Left lung (tissue), 10 donors: Measurements from ENCODE around the gene TNS3. TPM values are rescaled to one million over a fixed set of nuclear protein-coding genes. Genes with fewer than 3 reads are reported as not detected.

Experiments
- ATAC-seq: fragments of 200-7000 bp; cut with Tn5 transposase; one replicate; pipeline ENCODE4 v1.9.1; 2020; ENCODE audit warnings: moderate library complexity
- DNase-seq, 4 donors: peaks; one replicate each; pipeline ENCODE4 v3.0.0-alpha.2; 2013 to 2020
- H3K27ac ChIP-seq, 2 donors: fragments of 200-600 bp; sonication (generic) in 1 of 2; one replicate each; pipeline versions ENCODE4 v1.5.0 to v1.8.0; 2020 to 2021
- H3K27me3 ChIP-seq, 2 donors: fragments of 200-600 bp; sonication (generic) in 1 of 2; one replicate each; pipeline versions ENCODE4 v1.5.0 to v1.8.0; 2020 to 2021
- H3K36me3 ChIP-seq, 2 donors: fragments of 200-600 bp; sonication (generic) in 1 of 2; one replicate each; pipeline versions ENCODE4 v1.5.0 to v1.8.0; 2020 to 2021
- H3K4me1 ChIP-seq, 2 donors: fragments of 200-600 bp; one replicate each; pipeline ENCODE4 v1.8.0; 2021
- H3K4me3 ChIP-seq, 2 donors: fragments of 200-600 bp; sonication (generic) in 1 of 2; one replicate each; pipeline versions ENCODE4 v1.5.0 to v1.8.0; 2020 to 2021; ENCODE audit warnings: mild to moderate bottlenecking in 1 of 2
- H3K9me3 ChIP-seq, 2 donors: fragments of 200-600 bp; sonication (generic) in 1 of 2; one replicate each; pipeline versions ENCODE4 v1.5.0 to v1.8.0; 2020 to 2021
- CTCF ChIP-seq, 2 donors: fragments of 200-600 bp; sonication (generic) in 1 of 2; IDR thresholded peaks; one replicate each; pipeline versions ENCODE4 v1.5.0 to v1.8.0; 2021; ENCODE audit warnings: antibody characterized with exemption in 2 of 2
- intact Hi-C, 2 donors: fragments of 100-400 bp; cut with DNase I; formaldehyde crosslinking; loops; one replicate each; pipeline versions ENCODE4 v1.11.2 to v1.14.2; 2022
- polyA plus RNA-seq, 6 donors: library from polyadenylated mRNA; unstranded; fragments of 120-200 nt; gene quantifications; one replicate each; pipeline ENCODE4 v1.2.1, GENCODE V29; 2013; ENCODE audit not compliant: insufficient read length in 6 of 6
- total RNA-seq, 2 donors: library from RNA; stranded (reverse); fragmentation: NEBNext Ultra II Directional; extraction: Animal tissue kit (Norgen Biotek cat#: 25700); gene quantifications; one replicate each; pipeline ENCODE4 v1.2.1, GENCODE V29; 2021
- donor health status: DM: no; HTN: yes; CAD: no.
- donor health status: DM: no; HTN: no; CAD: no.

The TNS3 gene
- total and polyA plus RNA-seq, 8 donors, result 86.3 to 151 (median 97.8) TPM

- Histone ChIP-seq H3K36me3 (no peaks in the 10 kb centered on the region), H3K4me3 (no peak overlapping the region), H3K4me1 (peaks cover 0 to 10% of the 10 kb centered on the region in 2 donors), H3K27ac (no peak overlapping the region), H3K9me3 (no peaks in the 10 kb centered on the region), H3K27me3 (peaks cover 0 to 8% of the 10 kb centered on the region in 2 donors)
- ATAC-seq, result no peak
- intact Hi-C loops, result no loop called here
- no peak for DNase-seq
- no peak for TF ChIP-seq CTCF (IDR thresholded peaks at IDR 0.05)
These were observed 332.6 kb downstream of the TNS3 start for GRCh38 chr7:47249361-47249760.

GRCh38 chr7:47248797-47249196, 333.1 kb downstream of the TNS3 start:
- peaks cover 0 to 6% of the 10 kb centered on the region in 2 donors for H3K4me1 ChIP-seq
- no peaks in the 10 kb centered on the region for H3K9me3 ChIP-seq
- ATAC-seq (no peak), DNase-seq (no peak)
- H3K27ac ChIP-seq, result no peak overlapping the region
- H3K27me3 ChIP-seq, result peaks cover 0 to 2% of the 10 kb centered on the region in 2 donors
- intact Hi-C loops, result no loop called here
- no peak overlapping the region for H3K4me3 ChIP-seq
- no peak for TF ChIP-seq CTCF (IDR thresholded peaks at IDR 0.05)
- H3K36me3 ChIP-seq, result no peaks in the 10 kb centered on the region

GRCh38 chr7:47247132-47247531, 334.8 kb downstream of the TNS3 start:
- no peak for TF ChIP-seq CTCF (IDR thresholded peaks at IDR 0.05)
- Histone ChIP-seq H3K36me3 (no peaks in the 10 kb centered on the region), H3K27me3 (no peaks in the 10 kb centered on the region), H3K4me1 (no peaks in the 10 kb centered on the region), H3K27ac (no peak overlapping the region), H3K9me3 (no peaks in the 10 kb centered on the region), H3K4me3 (no peak overlapping the region)
- ATAC-seq (no peak), DNase-seq (no peak)
- intact Hi-C loops, result no loop called here

- Histone ChIP-seq H3K9me3 (no peaks in the 10 kb centered on the region), H3K4me1 (no peaks in the 10 kb centered on the region), H3K36me3 (no peaks in the 10 kb centered on the region), H3K4me3 (no peak overlapping the region), H3K27ac (no peak overlapping the region), H3K27me3 (no peaks in the 10 kb centered on the region)
- DNase-seq, result no peak
- no peak for ATAC-seq
- intact Hi-C loops, result no loop called here
- TF ChIP-seq CTCF (IDR thresholded peaks at IDR 0.05), result no peak
These were observed 337.2 kb downstream of the TNS3 start for GRCh38 chr7:47244692-47245091.

GRCh38 chr7:47241112-47242065, 340.5 kb downstream of the TNS3 start:
- Histone ChIP-seq H3K36me3 (no peaks in the 10 kb centered on the region), H3K4me3 (no peak overlapping the region), H3K27me3 (no peaks in the 10 kb centered on the region), H3K27ac (no peak overlapping the region), H3K9me3 (no peaks in the 10 kb centered on the region), H3K4me1 (no peaks in the 10 kb centered on the region)
- DNase-seq, result no peak
- TF ChIP-seq CTCF (IDR thresholded peaks at IDR 0.05), result no peak
- intact Hi-C loops, result no loop called here
- no peak for ATAC-seq
